Amniotic stem cell (primary cell): ENCODE results near the gene TMEM33.

Experiments
- DNase-seq: peaks from one replicate; lab custom pipeline; 2025; lab: John Stamatoyannopoulos, UW

TMEM33 gene

DNA sequence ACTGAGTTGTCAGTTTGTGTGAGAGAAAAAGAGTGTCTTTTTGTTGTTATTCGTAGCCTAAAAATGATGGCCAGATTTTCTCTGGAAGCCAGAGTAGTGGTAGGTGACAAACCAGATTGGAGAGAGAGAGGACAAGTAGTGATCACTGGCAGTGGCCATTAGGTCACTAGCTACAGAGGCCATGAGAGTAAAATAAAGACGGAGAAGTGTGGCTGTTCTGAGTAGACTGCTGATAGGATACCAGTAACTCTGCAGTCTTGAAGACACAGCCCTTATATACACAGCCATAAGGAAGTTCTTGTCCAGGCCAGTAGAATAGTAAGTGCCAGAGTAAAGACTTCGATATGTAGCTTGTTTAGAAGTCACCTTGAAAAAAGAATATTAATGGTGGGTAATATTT lies 62.8 kb downstream of the TMEM33 start:
- no peak for DNase-seq

DNA sequence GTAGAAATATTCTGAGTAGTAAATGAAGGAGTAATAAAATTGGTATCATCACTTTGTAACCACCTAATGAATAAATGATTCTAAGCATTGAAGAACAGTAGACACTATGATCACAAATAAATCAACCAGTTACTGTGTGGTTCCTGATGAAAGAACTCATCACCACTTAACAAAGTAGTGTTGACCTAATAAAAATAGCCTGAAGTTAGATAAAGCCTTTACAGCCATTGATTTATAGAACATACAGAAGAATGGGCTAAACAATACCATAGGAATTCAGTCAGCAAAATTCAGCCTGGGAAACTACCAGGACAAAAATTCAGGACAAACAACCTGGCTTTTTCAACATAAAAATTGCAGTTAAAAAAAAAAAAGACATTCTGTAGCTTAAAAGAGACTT lies 64.1 kb downstream of the TMEM33 start:
- no peak for DNase-seq

DNA sequence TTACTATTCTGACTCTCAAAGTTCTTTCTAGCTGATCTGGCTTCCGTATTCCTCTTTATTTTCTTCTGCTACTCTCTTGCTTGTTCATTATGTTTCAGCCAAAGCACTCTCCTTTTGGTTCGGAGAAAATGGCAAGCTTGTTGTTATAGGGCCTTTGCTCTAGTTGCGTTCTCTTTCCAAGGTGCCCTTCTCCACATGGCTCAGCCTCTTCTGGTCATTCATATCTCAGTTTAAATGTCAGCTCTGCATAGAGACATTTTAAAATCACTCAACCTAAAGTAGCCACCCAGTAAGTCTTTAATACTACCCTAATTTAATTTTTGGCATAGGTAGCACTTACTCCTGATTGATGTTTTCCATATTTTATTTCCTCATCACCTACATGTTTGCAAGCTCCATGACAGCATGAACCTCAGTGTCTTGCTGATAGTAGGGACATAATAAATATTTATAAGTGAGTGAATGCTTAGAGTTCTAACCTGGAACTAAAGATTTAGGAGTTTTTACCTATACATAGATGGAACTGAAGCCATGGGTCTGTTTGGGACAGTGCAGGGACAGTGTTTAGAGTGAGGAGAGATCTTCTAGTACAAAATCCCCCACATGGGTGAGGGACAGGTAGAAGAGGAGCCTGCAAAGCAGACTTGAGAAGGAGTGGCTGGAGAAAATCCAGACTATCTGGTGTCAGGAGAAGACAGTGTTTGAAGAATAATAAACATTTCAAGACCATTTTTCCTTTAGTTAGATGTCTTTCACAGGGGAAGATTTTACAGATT lies 73.0 kb downstream of the TMEM33 start:
- DNase-seq, result no peak
